Left renal cortex interstitium (tissue), 4 donors: ENCODE measurements around the gene GRIP1. TPM values are rescaled to one million over a fixed set of nuclear protein-coding genes. Genes with fewer than 3 reads are reported as not detected.

Experiments
- DNase-seq, 4 donors: peaks; one replicate each; pipeline ENCODE4 v3.0.0-alpha.2; 2013; ENCODE audit warnings: low read depth in 4 of 4, low spot score in 2 of 4, missing footprints in 1 of 4
- polyA plus RNA-seq, 4 donors: library from polyadenylated mRNA; unstranded; fragments of 120-200 nt; gene quantifications; one replicate each; pipeline ENCODE4 v1.2.1, GENCODE V29; 2013; ENCODE audit not compliant: insufficient read length in 4 of 4

The GRIP1 gene
- polyA plus RNA-seq, 4 donors: 22.2 to 28.3 (median 23.2) TPM

- DNase-seq: peak in 1 of 4 donors; percentile 4
Observed at GRCh38 chr12:66399911-66400306, 279.0 kb downstream of the GRIP1 start.

GRCh38 chr12:66398931-66399910, 279.7 kb downstream of the GRIP1 start:
- DNase-seq: peak; percentile 32 to 59 (median 50)

- no peak for DNase-seq
Observed at GRCh38 chr12:66397574-66398290, 281.1 kb downstream of the GRIP1 start.

- no peak for DNase-seq
Observed at GRCh38 chr12:66393890-66394289, 285.0 kb downstream of the GRIP1 start.

GRCh38 chr12:66392266-66392915, 286.5 kb downstream of the GRIP1 start:
- no peak for DNase-seq

- DNase-seq: no peak
Observed at GRCh38 chr12:66388517-66388916, 290.4 kb downstream of the GRIP1 start.

GRCh38 chr12:66387117-66387516, 291.8 kb downstream of the GRIP1 start:
- no peak for DNase-seq

GRCh38 chr12:66380769-66381535, 297.9 kb downstream of the GRIP1 start:
- DNase-seq: no peak

GRCh38 chr12:66379616-66380015, 299.3 kb downstream of the GRIP1 start:
- DNase-seq: no peak

- DNase-seq: no peak
Observed at GRCh38 chr12:66375560-66375959, 303.3 kb downstream of the GRIP1 start.

GRCh38 chr12:66371982-66372381, 306.9 kb downstream of the GRIP1 start:
- DNase-seq: no peak

GRCh38 chr12:66367015-66367667, 311.7 kb downstream of the GRIP1 start:
- no peak for DNase-seq

- DNase-seq: no peak
Observed at GRCh38 chr12:66365718-66366490, 313.0 kb downstream of the GRIP1 start.

GRCh38 chr12:66361703-66362102, 317.2 kb downstream of the GRIP1 start:
- no peak for DNase-seq

- no peak for DNase-seq
Observed at GRCh38 chr12:66359300-66359699, 319.6 kb downstream of the GRIP1 start.

GRCh38 chr12:66354291-66354690, 324.6 kb downstream of the GRIP1 start:
- no peak for DNase-seq

GRCh38 chr12:66352899-66353298, 326.0 kb downstream of the GRIP1 start:
- DNase-seq: no peak

GRCh38 chr12:66352197-66352596, 326.7 kb downstream of the GRIP1 start:
- DNase-seq: peak in 1 of 4 donors; percentile 0

GRCh38 chr12:66351301-66351700, 327.6 kb downstream of the GRIP1 start:
- DNase-seq: no peak
